ENCODE results near the gene HDAC4. TPM values are rescaled to one million over a fixed set of nuclear protein-coding genes. Genes with fewer than 3 reads are reported as not detected.

Gene HDAC4
- total RNA-seq, 1 experiment from 2014 or later: 61.5 TPM

- ChIA-PET POLR2A (ENCODE audit: unreplicated experiment) (no interaction called here), CTCF (no interaction called here)
- H4K20me1 ChIP-seq (ENCODE audit: insufficient read depth): no peaks in the 10 kb centered on the region
- no peak overlapping the region for H3K4me3 ChIP-seq
- no peaks in the 10 kb centered on the region for H3F3A ChIP-seq (ENCODE audit: insufficient read depth, low read depth)
- H3K36me3 ChIP-seq (ENCODE audit: low read depth): peaks cover 8% of the 10 kb centered on the region
- no peaks in the 10 kb centered on the region for H3K9me2 ChIP-seq (ENCODE audit: insufficient read depth)
- no peaks in the 10 kb centered on the region for H3K79me2 ChIP-seq (ENCODE audit: low read depth)
- H3K9me3 ChIP-seq (ENCODE audit: insufficient read depth, low read depth): peaks cover 15% of the 10 kb centered on the region; the same call in 1 of the 2 replicates
- BruUV-seq (replicated peaks): no TSS peak
- no peak overlapping the region for H2AFZ ChIP-seq
- no peak overlapping the region for H3K27ac ChIP-seq
- H3K4me1 ChIP-seq (replicated peaks; ENCODE audit: insufficient read depth): no peaks in the 10 kb centered on the region
- no peak overlapping the region for H3K4me2 ChIP-seq
- intact Hi-C loops (cut with micrococcal nuclease; ENCODE audit: unreplicated experiment): no loop called here
- DNase-seq: no peak
- TF ChIP-seq EZH2 (IDR thresholded peaks at IDR 0.05; ENCODE audit: low read depth): no peak
- TF ChIP-seq, protein P1, sequence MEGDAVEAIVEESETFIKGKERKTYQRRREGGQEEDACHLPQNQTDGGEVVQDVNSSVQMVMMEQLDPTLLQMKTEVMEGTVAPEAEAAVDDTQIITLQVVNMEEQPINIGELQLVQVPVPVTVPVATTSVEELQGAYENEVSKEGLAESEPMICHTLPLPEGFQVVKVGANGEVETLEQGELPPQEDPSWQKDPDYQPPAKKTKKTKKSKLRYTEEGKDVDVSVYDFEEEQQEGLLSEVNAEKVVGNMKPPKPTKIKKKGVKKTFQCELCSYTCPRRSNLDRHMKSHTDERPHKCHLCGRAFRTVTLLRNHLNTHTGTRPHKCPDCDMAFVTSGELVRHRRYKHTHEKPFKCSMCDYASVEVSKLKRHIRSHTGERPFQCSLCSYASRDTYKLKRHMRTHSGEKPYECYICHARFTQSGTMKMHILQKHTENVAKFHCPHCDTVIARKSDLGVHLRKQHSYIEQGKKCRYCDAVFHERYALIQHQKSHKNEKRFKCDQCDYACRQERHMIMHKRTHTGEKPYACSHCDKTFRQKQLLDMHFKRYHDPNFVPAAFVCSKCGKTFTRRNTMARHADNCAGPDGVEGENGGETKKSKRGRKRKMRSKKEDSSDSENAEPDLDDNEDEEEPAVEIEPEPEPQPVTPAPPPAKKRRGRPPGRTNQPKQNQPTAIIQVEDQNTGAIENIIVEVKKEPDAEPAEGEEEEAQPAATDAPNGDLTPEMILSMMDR (conservative IDR thresholded peaks at IDR 0.05): no peak
- H3K27me3 ChIP-seq (ENCODE audit: insufficient read depth, low read depth): no peaks in the 10 kb centered on the region
These were observed 210.5 kb downstream of the HDAC4 start for GRCh38 chr2:239190361-239190760.

GRCh38 chr2:239189711-239190131 lies 211.1 kb downstream of the HDAC4 start:
- ChIA-PET POLR2A (ENCODE audit: unreplicated experiment) (no interaction called here), CTCF (no interaction called here)
- TF ChIP-seq, protein P1 (conservative IDR thresholded peaks at IDR 0.05): no peak
- no peak for TF ChIP-seq EZH2 (IDR thresholded peaks at IDR 0.05; ENCODE audit: low read depth)
- intact Hi-C loops (cut with micrococcal nuclease; ENCODE audit: unreplicated experiment): no loop called here
- no TSS peak for BruUV-seq (replicated peaks)
- Histone ChIP-seq H3K27me3 (ENCODE audit: insufficient read depth, low read depth) (no peaks in the 10 kb centered on the region), H3K9me2 (ENCODE audit: insufficient read depth) (no peaks in the 10 kb centered on the region), H3K4me1 (replicated peaks; ENCODE audit: insufficient read depth) (no peaks in the 10 kb centered on the region), H3K4me3 (no peak overlapping the region), H3K9me3 (ENCODE audit: insufficient read depth, low read depth) (peaks cover 15% of the 10 kb centered on the region; the same call in 1 of the 2 replicates), H3K79me2 (ENCODE audit: low read depth) (no peaks in the 10 kb centered on the region), H3K36me3 (ENCODE audit: low read depth) (peaks cover 8% of the 10 kb centered on the region), H2AFZ (no peak overlapping the region), H3K4me2 (no peak overlapping the region), H3F3A (ENCODE audit: insufficient read depth, low read depth) (no peaks in the 10 kb centered on the region), H3K27ac (no peak overlapping the region), H4K20me1 (ENCODE audit: insufficient read depth) (no peaks in the 10 kb centered on the region)
- no peak for DNase-seq

- no peak for TF ChIP-seq EZH2 (IDR thresholded peaks at IDR 0.05; ENCODE audit: low read depth)
- TF ChIP-seq, protein P1 (conservative IDR thresholded peaks at IDR 0.05): no peak
- Histone ChIP-seq H4K20me1 (ENCODE audit: insufficient read depth) (no peaks in the 10 kb centered on the region), H3F3A (ENCODE audit: insufficient read depth, low read depth) (no peaks in the 10 kb centered on the region), H3K27me3 (ENCODE audit: insufficient read depth, low read depth) (no peaks in the 10 kb centered on the region), H3K9me3 (ENCODE audit: insufficient read depth, low read depth) (peaks cover 15% of the 10 kb centered on the region; the same call in 1 of the 2 replicates), H3K36me3 (ENCODE audit: low read depth) (peaks cover 8% of the 10 kb centered on the region), H3K79me2 (ENCODE audit: low read depth) (no peaks in the 10 kb centered on the region), H3K9me2 (ENCODE audit: insufficient read depth) (no peaks in the 10 kb centered on the region), H2AFZ (no peak overlapping the region), H3K27ac (no peak overlapping the region), H3K4me1 (replicated peaks; ENCODE audit: insufficient read depth) (no peaks in the 10 kb centered on the region), H3K4me2 (no peak overlapping the region), H3K4me3 (no peak overlapping the region)
- no peak for DNase-seq
- ChIA-PET POLR2A (ENCODE audit: unreplicated experiment) (interaction anchor here (0.6 kb wide), 1 partner anchor 212 kb away, joined by 3 read pairs; the partner anchor contains the start of gene HDAC4), CTCF (no interaction called here)
- no TSS peak for BruUV-seq (replicated peaks)
- intact Hi-C loops (cut with micrococcal nuclease; ENCODE audit: unreplicated experiment): no loop called here
These were observed 212.3 kb downstream of the HDAC4 start for GRCh38 chr2:239188536-239188935.
